ENCODE measurements around the gene KLK12.
A peak's percentile ranks its signal among the peaks of the same experiment; 100 is the strongest.

KLK12 gene

DNA sequence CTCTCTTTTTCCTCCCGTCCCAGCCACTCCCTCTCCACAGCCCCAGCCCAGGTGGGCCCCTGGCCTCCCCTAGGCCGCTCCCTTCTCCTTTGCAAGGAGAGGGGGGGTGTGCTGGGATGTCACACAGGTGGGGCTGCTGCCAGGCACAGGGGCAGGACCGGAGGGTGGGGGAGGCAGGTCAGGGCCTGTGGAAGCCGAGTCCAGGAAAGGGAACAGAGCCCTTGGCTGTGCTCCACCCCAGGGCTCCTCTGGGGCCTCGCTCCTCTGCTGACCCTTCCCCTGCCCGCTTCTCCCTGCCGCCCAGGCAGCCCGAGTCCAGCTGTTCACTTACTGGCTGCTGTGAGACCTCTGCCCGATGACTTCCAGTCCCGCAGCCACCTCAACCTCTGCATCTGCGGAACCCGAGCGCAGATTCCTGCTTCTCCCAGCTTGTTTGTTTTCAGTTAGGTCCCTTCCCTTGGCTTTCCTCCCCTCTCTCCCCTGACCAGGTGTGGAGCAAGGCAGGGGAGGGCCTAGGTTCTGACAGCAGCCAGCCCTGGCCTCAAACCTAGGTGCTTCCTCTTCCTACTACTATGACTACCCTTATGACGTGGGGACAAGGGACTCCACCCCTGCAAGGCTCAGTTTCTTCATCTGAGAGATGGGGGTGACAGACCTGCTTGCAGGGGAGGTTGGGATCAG is 7.5 kb downstream of the KLK12 start:
- H3K27me3 ChIP-seq (ENCODE audit: control insufficient read depth, insufficient read depth, low read length): no peaks in the 10 kb centered on the region
- DNase-seq (ENCODE audit: low read depth, low spot score): no peak
- no peak overlapping the region for H3K27ac ChIP-seq (ENCODE audit: low read length)

DNA sequence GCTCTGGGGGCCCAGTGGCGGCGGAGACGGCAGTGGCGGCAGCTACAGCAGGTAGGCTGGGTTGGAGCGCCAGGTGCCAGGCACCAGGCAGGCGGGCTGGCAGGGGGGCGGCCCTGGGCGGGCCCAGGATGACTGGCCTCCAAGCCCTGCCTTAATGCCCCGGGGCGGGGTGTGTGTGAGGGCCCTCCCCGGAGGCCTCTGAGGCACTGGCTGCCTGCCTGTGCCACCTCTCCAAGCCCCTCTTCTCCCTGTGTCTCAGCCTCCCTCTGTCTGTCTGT is 8.3 kb downstream of the KLK12 start, which contains the start of gene KLK11:
Gene KLK11, minus strand, starts transcription at position 63 of the 278 bp plus-strand sequence. CDS start 985 bp downstream, outside the sequence.
- no peak for DNase-seq (ENCODE audit: low read depth, low spot score)
- no peaks in the 10 kb centered on the region for H3K27me3 ChIP-seq (ENCODE audit: control insufficient read depth, insufficient read depth, low read length)
- WGBS (ENCODE audit: insufficient coverage, insufficient read length): no CpG with 5 or more reads among the region's 11 CpGs

More for the DNA sequence above, 7.5 kb downstream of the KLK12 start:
- H3K4me3 ChIP-seq (ENCODE audit: low read length): no peak overlapping the region; the same call in 1 of the 2 replicates
- H3K9me3 ChIP-seq (ENCODE audit: control insufficient read depth, insufficient read depth, low read length): no peaks in the 10 kb centered on the region
- no peaks in the 10 kb centered on the region for H3K36me3 ChIP-seq (ENCODE audit: control insufficient read depth, insufficient read depth, low read length)
- peaks cover 2% of the 10 kb centered on the region; the same call in 1 of the 2 replicates for H3K4me1 ChIP-seq (ENCODE audit: control insufficient read depth, insufficient read depth, low read length)
- WGBS (ENCODE audit: insufficient coverage, insufficient read length): no CpG with 5 or more reads among the region's 14 CpGs

DNA sequence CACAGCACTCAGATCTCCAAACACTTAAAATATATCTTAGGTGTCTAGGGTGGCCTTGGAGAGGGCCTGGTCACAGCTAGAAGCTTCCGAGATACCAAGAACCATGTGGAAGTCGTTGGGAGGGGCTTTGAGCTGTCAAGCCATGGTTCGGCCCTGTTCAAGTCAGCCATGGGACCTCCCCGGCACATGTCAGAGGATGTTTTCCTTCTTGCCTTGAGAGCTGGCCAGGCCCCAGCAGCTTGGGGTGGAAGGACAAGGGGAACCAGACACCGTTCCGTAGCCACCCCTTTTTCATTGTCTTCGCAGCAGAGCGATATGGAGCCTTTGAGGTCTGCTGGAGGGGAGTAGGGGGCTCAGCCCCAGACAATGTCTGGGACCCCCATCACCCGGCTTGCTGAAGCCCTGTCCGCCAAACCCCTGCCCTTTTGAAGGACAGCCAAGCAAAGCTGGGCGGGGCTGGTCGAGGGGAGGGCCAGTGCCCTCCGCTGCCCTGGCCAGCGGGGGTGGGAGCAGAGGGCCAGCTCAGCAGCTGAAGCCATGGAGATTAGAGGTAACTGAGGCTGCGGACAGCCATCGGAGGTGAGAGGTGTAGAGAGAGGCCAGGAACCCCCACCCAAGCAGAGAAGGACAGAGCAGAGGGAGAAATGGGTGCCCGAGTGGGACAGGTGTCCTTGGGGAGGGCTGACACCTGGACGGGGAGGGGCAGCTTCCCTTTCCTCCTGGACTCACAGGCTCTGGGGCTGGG is 8.8 kb downstream of the KLK12 start:
- no peak for DNase-seq (ENCODE audit: low read depth, low spot score)

More for the DNA sequence above, 8.3 kb downstream of the KLK12 start, which contains the start of gene KLK11:
- Histone ChIP-seq H3K36me3 (ENCODE audit: control insufficient read depth, insufficient read depth, low read length) (no peaks in the 10 kb centered on the region), H3K4me3 (ENCODE audit: low read length) (no peak within 1 kb of the TSS; the same call in 1 of the 2 replicates), H3K9me3 (ENCODE audit: control insufficient read depth, insufficient read depth, low read length) (no peaks in the 10 kb centered on the region), H3K27ac (ENCODE audit: low read length) (no peak within 1 kb of the TSS), H3K4me1 (ENCODE audit: control insufficient read depth, insufficient read depth, low read length) (peaks cover 2% of the 10 kb centered on the region; the same call in 1 of the 2 replicates)

DNA sequence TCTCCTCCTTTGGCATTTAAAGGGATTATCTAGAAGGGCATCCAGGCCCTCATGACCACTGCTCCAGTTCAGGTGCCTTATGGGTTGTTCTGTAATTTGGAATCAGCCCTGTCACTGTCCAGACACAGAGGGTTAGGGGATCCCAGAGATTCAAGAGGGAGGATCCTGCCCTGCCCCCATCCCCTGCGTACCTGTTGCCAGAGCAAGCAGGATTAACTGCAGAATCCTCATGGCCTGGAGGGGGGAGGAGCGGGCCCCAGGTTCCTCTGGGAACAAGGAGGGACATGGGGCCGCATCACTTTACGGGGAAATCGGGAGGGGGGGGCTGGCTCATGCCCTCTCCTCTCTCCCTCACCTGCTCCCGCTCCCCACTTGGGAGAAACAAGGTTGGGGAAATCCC is 9.4 kb downstream of the KLK12 start:
- WGBS (ENCODE audit: insufficient coverage, insufficient read length): no CpG with 5 or more reads among the region's 6 CpGs
- Histone ChIP-seq H3K27ac (ENCODE audit: low read length) (no peak overlapping the region), H3K9me3 (ENCODE audit: control insufficient read depth, insufficient read depth, low read length) (no peaks in the 10 kb centered on the region), H3K27me3 (ENCODE audit: control insufficient read depth, insufficient read depth, low read length) (no peaks in the 10 kb centered on the region), H3K36me3 (ENCODE audit: control insufficient read depth, insufficient read depth, low read length) (no peaks in the 10 kb centered on the region), H3K4me3 (ENCODE audit: low read length) (no peak overlapping the region), H3K4me1 (ENCODE audit: control insufficient read depth, insufficient read depth, low read length) (peaks cover 2% of the 10 kb centered on the region; the same call in 1 of the 2 replicates)
- no peak for DNase-seq (ENCODE audit: low read depth, low spot score)

More for the DNA sequence above, 8.8 kb downstream of the KLK12 start:
- no peak overlapping the region for H3K4me3 ChIP-seq (ENCODE audit: low read length)
- no peaks in the 10 kb centered on the region for H3K9me3 ChIP-seq (ENCODE audit: control insufficient read depth, insufficient read depth, low read length)
- H3K4me1 ChIP-seq (ENCODE audit: control insufficient read depth, insufficient read depth, low read length): peaks cover 2% of the 10 kb centered on the region; the same call in 1 of the 2 replicates
- no peaks in the 10 kb centered on the region for H3K27me3 ChIP-seq (ENCODE audit: control insufficient read depth, insufficient read depth, low read length)
- H3K36me3 ChIP-seq (ENCODE audit: control insufficient read depth, insufficient read depth, low read length): no peaks in the 10 kb centered on the region
- WGBS (ENCODE audit: insufficient coverage, insufficient read length): no CpG with 5 or more reads among the region's 18 CpGs
- no peak overlapping the region for H3K27ac ChIP-seq (ENCODE audit: low read length)

DNA sequence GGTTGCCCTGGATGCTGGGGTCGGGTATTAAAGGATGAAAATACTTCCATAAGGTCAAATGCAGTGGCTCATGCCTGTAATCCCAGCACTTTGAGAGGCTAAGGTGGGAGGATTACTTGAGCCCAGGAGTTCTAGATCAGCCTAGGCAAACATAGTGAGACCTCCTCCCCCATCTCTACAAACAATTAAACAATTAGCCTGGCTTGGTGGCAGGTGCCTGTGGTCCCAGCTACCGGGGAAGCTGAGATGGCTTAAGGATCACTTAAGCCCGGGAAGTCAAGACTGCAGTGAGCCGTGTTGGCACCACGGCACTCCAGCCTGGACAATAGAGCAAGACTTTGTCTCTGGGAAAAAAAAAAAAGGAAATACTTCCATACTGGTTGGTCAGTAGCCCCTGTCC is 9.9 kb downstream of the KLK12 start:
- WGBS (ENCODE audit: insufficient coverage, insufficient read length): no CpG with 5 or more reads among the region's 5 CpGs
- Histone ChIP-seq H3K4me3 (ENCODE audit: low read length) (no peak overlapping the region), H3K36me3 (ENCODE audit: control insufficient read depth, insufficient read depth, low read length) (no peaks in the 10 kb centered on the region), H3K9me3 (ENCODE audit: control insufficient read depth, insufficient read depth, low read length) (no peaks in the 10 kb centered on the region), H3K4me1 (ENCODE audit: control insufficient read depth, insufficient read depth, low read length) (peaks cover 2% of the 10 kb centered on the region; the same call in 1 of the 2 replicates), H3K27me3 (ENCODE audit: control insufficient read depth, insufficient read depth, low read length) (no peaks in the 10 kb centered on the region), H3K27ac (ENCODE audit: low read length) (no peak overlapping the region)
- DNase-seq (ENCODE audit: low read depth, low spot score): no peak

DNA sequence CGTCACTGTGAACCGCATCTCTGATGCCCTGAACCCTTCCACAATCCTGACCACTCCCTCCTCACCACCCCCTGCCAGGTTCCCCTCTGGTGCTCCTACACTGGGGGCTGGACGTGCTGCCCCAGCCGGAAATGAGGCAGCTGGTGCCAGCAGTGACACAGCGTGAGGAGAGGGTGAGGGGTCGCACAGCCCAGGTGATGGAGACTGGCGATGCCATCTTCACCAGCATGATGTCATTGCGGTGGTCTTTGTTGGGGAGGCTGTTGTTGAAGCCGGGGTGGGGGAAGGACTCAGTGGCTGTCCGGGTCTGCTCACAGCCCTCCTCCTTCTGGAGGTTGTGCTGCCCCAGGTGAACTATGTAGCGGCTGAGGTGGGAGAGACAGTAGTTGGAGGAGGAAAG is 10.9 kb downstream of the KLK12 start:
- no peak overlapping the region for H3K27ac ChIP-seq (ENCODE audit: low read length)
- no peaks in the 10 kb centered on the region for H3K9me3 ChIP-seq (ENCODE audit: control insufficient read depth, insufficient read depth, low read length)
- peaks cover 2% of the 10 kb centered on the region; the same call in 1 of the 2 replicates for H3K4me1 ChIP-seq (ENCODE audit: control insufficient read depth, insufficient read depth, low read length)
- H3K4me3 ChIP-seq (ENCODE audit: low read length): no peak overlapping the region
- no peaks in the 10 kb centered on the region; the same call in 1 of the 2 replicates for H3K27me3 ChIP-seq (ENCODE audit: control insufficient read depth, insufficient read depth, low read length)
- WGBS (ENCODE audit: insufficient coverage, insufficient read length): 100% methylated on average over 1 of the region's 11 CpGs
- no peaks in the 10 kb centered on the region for H3K36me3 ChIP-seq (ENCODE audit: control insufficient read depth, insufficient read depth, low read length)
- DNase-seq (ENCODE audit: low read depth, low spot score): no peak

DNA sequence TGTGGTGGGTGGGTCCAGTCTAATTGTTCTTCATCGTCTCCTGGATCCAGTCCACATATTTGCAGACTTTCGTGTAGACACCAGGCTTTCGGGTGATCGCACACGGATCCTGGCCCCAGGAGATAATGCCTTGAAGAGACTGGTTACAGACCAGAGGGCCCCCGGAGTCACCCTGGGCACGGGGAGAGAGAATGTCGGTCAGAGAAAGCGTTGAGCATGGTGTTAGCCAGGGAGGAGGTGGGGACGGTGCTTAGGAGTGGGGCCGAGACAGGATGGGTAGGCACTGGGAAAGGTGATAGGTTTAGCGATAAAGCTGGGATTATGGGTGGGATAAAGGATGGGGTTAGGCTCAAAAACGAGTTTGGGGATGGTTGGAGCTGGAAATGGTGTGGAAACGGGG is 12.3 kb downstream of the KLK12 start:
- Histone ChIP-seq H3K36me3 (ENCODE audit: control insufficient read depth, insufficient read depth, low read length) (no peaks in the 10 kb centered on the region), H3K27ac (ENCODE audit: low read length) (no peak overlapping the region), H3K9me3 (ENCODE audit: control insufficient read depth, insufficient read depth, low read length) (no peaks in the 10 kb centered on the region), H3K4me3 (ENCODE audit: low read length) (no peak overlapping the region), H3K4me1 (ENCODE audit: control insufficient read depth, insufficient read depth, low read length) (peaks cover 2% of the 10 kb centered on the region; the same call in 1 of the 2 replicates), H3K27me3 (ENCODE audit: control insufficient read depth, insufficient read depth, low read length) (no peaks in the 10 kb centered on the region; the same call in 1 of the 2 replicates)
- no peak for DNase-seq (ENCODE audit: low read depth, low spot score)
- 100% methylated on average over 1 of the region's 14 CpGs for WGBS (ENCODE audit: insufficient coverage, insufficient read length)

DNA sequence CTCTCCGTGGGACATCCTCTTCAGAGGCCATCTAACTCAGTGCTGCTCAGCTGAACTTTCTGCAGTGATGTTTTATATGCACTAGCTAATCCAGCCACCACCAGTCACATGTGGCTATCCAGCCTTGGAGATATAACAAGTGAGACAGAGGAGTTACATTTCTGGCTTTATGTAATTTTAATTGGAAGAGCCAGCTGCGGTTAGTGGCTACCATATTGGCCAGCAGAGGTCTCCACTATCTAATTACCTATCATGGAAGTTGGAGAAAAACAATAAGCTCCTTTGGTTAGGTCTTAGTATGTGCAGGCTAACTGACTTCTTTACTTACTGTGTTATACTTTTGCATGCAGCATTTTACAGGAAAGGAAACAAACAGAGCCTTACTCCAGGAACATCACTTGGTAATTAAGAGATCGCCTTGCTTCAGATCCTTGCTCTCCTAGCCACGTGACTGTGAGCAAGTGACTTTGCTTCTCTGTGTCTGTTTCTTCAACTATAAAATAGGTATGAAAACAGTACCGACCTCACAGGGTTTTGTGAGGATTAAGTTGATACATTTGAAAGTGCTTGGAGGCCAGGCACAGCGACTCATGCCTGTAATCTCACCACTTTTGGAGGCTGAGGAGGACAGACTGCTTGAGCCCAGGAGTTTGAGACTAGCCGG is 13.7 kb downstream of the KLK12 start:
- no peaks in the 10 kb centered on the region for H3K36me3 ChIP-seq (ENCODE audit: control insufficient read depth, insufficient read depth, low read length)
- no CpG with 5 or more reads among the region's 7 CpGs for WGBS (ENCODE audit: insufficient coverage, insufficient read length)
- H3K27ac ChIP-seq (ENCODE audit: low read length): no peak overlapping the region
- H3K4me3 ChIP-seq (ENCODE audit: low read length): no peak overlapping the region
- no peaks in the 10 kb centered on the region for H3K9me3 ChIP-seq (ENCODE audit: control insufficient read depth, insufficient read depth, low read length)
- no peak for DNase-seq (ENCODE audit: low read depth, low spot score)
- peaks cover under 1% of the 10 kb centered on the region; the same call in 1 of the 2 replicates for H3K4me1 ChIP-seq (ENCODE audit: control insufficient read depth, insufficient read depth, low read length)
- no peaks in the 10 kb centered on the region; the same call in 1 of the 2 replicates for H3K27me3 ChIP-seq (ENCODE audit: control insufficient read depth, insufficient read depth, low read length)

DNA sequence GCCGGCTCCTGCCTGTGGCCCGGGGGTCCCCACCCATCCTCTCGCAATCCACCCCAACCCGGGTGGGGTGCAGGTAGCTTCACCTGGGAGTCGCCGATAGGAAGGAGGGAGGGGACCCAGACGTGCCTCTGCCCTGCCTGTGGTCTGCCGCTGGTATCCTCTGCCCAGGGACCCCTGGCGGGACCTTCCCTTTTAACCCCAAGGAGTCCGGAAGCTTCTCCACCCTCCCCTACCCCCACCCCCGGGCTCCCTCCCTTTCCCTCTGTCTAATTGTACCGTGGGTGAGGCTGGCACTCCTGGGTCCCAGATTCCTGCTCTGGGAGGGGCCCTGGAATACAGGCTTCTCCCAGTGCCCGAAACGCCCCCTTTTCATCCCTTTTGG is 15.3 kb downstream of the KLK12 start, which contains the start of gene KLK10:
Gene KLK10, minus strand, starts transcription at position 166 of the 382 bp plus-strand sequence. CDS start 579 bp downstream, outside the sequence.
- H3K27ac ChIP-seq (ENCODE audit: low read length): no peak within 1 kb of the TSS
- no peak for DNase-seq (ENCODE audit: low read depth, low spot score)
- no peaks in the 10 kb centered on the region for H3K36me3 ChIP-seq (ENCODE audit: control insufficient read depth, insufficient read depth, low read length)
- no peaks in the 10 kb centered on the region for H3K9me3 ChIP-seq (ENCODE audit: control insufficient read depth, insufficient read depth, low read length)
- H3K4me1 ChIP-seq (ENCODE audit: control insufficient read depth, insufficient read depth, low read length): no peaks in the 10 kb centered on the region; the same call in 1 of the 2 replicates
- no CpG with 5 or more reads among the region's 14 CpGs for WGBS (ENCODE audit: insufficient coverage, insufficient read length)
- H3K4me3 ChIP-seq (ENCODE audit: low read length): peak within 1 kb of the TSS; percentile 48
- no peaks in the 10 kb centered on the region; the same call in none of the 2 replicates for H3K27me3 ChIP-seq (ENCODE audit: control insufficient read depth, insufficient read depth, low read length)

Data from iPS DF 6.9 (cell line).